DND-41 (cell line): ENCODE data around the gene MINDY4.
"Not testable (repeated sequence)": the region's sequence is repeated elsewhere in the genome, so short reads cannot be mapped to it uniquely, and the experiment has no call there.

ENCODE experiments used
- CTCF ChIP-seq: IDR thresholded peaks from 2 replicates; pipeline ENCODE4 v1.5.1; 2012; ENCODE audit warnings: borderline replicate concordance, low read length, moderate library complexity, mild to moderate bottlenecking; ENCODE audit not compliant: poor library complexity, severe bottlenecking; ENCODE audit errors: extremely low read depth
- EZH2 ChIP-seq: IDR thresholded peaks from 3 replicates; pipeline ENCODE4 v1.6.1; 2012; ENCODE audit warnings: borderline replicate concordance, low read depth, mild to moderate bottlenecking, moderate library complexity, low read length, inconsistent platforms; ENCODE audit not compliant: severe bottlenecking

- not testable (repeated sequence) for TF ChIP-seq CTCF, EZH2
These were observed 62.9 kb downstream of the MINDY4 start for GRCh38 chr7:30834017-30834674.
